Measurements from ENCODE around the gene PKP4.

DNA sequence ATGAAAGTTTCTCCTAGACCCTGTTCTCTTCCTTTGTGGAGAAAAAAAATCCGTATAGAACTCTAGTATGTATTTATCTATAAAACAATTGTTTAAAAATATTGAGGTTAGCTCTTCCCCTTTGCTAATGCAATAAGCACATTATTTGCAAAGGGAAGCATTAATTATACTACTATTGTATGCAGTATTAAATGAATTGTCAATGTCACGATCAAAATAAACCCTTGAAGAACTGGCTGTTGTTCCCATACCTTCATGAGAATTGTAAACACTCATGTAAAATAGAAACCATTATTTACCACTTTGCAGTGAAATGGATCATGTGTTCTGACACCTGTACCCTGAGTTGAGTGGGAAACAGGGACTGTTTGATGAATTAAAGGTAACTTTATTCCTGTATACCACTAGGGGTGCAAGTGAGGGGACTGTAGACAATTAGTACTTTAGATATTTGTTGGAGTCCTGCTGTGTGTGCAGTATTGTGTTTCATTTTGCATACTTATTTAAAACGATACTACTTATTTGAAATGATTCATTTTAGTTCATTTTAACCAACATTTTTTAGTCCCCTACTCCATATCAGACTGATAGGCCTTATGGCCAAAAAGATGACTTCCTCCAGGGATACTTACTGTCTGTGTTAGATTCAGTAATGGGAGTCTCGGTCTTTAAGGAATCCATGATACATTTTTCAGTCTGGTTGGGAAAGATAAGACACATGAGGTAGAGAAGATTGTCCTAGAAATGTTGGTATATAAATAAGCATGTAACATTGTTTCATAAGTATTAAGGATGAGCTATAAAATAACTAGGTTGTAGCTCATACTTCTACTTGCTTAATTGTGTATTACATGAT is 7.9 kb downstream of the PKP4 start:
- TF ChIP-seq, protein P1, sequence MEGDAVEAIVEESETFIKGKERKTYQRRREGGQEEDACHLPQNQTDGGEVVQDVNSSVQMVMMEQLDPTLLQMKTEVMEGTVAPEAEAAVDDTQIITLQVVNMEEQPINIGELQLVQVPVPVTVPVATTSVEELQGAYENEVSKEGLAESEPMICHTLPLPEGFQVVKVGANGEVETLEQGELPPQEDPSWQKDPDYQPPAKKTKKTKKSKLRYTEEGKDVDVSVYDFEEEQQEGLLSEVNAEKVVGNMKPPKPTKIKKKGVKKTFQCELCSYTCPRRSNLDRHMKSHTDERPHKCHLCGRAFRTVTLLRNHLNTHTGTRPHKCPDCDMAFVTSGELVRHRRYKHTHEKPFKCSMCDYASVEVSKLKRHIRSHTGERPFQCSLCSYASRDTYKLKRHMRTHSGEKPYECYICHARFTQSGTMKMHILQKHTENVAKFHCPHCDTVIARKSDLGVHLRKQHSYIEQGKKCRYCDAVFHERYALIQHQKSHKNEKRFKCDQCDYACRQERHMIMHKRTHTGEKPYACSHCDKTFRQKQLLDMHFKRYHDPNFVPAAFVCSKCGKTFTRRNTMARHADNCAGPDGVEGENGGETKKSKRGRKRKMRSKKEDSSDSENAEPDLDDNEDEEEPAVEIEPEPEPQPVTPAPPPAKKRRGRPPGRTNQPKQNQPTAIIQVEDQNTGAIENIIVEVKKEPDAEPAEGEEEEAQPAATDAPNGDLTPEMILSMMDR (conservative IDR thresholded peaks at IDR 0.05) = peak; percentile 69
- TF ChIP-seq ZFX (IDR thresholded peaks at IDR 0.05) = no peak
